Natural killer cell (primary cell): Measurements from ENCODE around the gene SLC4A7. TPM values are rescaled to one million over a fixed set of nuclear protein-coding genes. Genes with fewer than 3 reads are reported as not detected.

Source experiments
- ATAC-seq, 3 donors: fragments of 150-1000 bp in 2 of 3; fragments of 200-7000 bp in 1 of 3; cut with Tn5 transposase; 1 replicate in 1 of 3; 2 replicates in 2 of 3; pipeline ENCODE4 v1.10.0; 2021; ENCODE audit warnings: mild to moderate bottlenecking in 2 of 3, moderate library complexity in 2 of 3
- DNase-seq, 2 donors: peaks; one replicate each; pipeline versions ENCODE4 v3.0.0 to v3.0.0-alpha.2; 2013 to 2021; ENCODE audit warnings: mixed read lengths in 1 of 2
- H3K27ac ChIP-seq: one replicate; pipeline ENCODE4 v1.5.1; 2013; ENCODE audit warnings: mild to moderate bottlenecking, low read length
- H3K27me3 ChIP-seq: one replicate; pipeline ENCODE4 v1.6.1; 2013; ENCODE audit warnings: low read length; ENCODE audit not compliant: control insufficient read depth, insufficient read depth
- H3K36me3 ChIP-seq: one replicate; pipeline ENCODE4 v1.6.1; 2013; ENCODE audit warnings: low read length; ENCODE audit not compliant: control insufficient read depth, insufficient read depth
- H3K4me1 ChIP-seq: one replicate; pipeline ENCODE4 v1.6.1; 2013; ENCODE audit warnings: low read length; ENCODE audit not compliant: control insufficient read depth, insufficient read depth
- H3K4me3 ChIP-seq: one replicate; pipeline ENCODE4 v1.5.1; 2013; ENCODE audit warnings: low read length
- H3K9me3 ChIP-seq: one replicate; pipeline ENCODE4 v1.6.1; 2013; ENCODE audit warnings: low read length; ENCODE audit not compliant: control insufficient read depth, insufficient read depth
- H3K27ac Mint-ChIP-seq, 2 donors: one replicate each; pipeline ENCODE4 v1.8.0; 2022; ENCODE audit warnings: mild to moderate bottlenecking in 2 of 2, mixed read lengths in 2 of 2, moderate library complexity in 1 of 2
- H3K27me3 Mint-ChIP-seq, 2 donors: one replicate each; pipeline ENCODE4 v1.8.0; 2022; ENCODE audit warnings: low read depth in 2 of 2, mixed read lengths in 2 of 2
- H3K36me3 Mint-ChIP-seq: one replicate; pipeline ENCODE4 v1.8.0; 2022; ENCODE audit warnings: mixed read lengths
- H3K4me1 Mint-ChIP-seq, 2 donors: one replicate each; pipeline ENCODE4 v1.8.0; 2022; ENCODE audit warnings: mixed read lengths in 2 of 2
- H3K4me3 Mint-ChIP-seq: one replicate; pipeline ENCODE4 v1.8.0; 2022; ENCODE audit warnings: mild to moderate bottlenecking, moderate library complexity, mixed read lengths
- H3K9me3 Mint-ChIP-seq, 2 donors: one replicate each; pipeline ENCODE4 v1.8.0; 2022; ENCODE audit warnings: mixed read lengths in 2 of 2
- WGBS: methylation state at CpG from one replicate; pipeline ENCODE4 v1.1.7; 2013; ENCODE audit warnings: missing lambda C conversion rate; ENCODE audit not compliant: insufficient coverage; 5-methylcytosine and 5-hydroxymethylcytosine counted together
- intact Hi-C: fragments of 100-400 bp; cut with micrococcal nuclease; formaldehyde crosslinking; loops from one replicate; pipeline ENCODE4 v1.14.2; 2022
- total RNA-seq, 4 donors: library from RNA; stranded (reverse); fragments of 120-200 nt in 1 of 4; gene quantifications; one replicate each; pipeline versions ENCODE4 v1.2.3 to v1.2.4, GENCODE V29; 2013 to 2022
- TF ChIP-seq, protein P1 (sequence below): fragments of 200-600 bp; IDR thresholded peaks from one replicate; pipeline ENCODE4 v1.8.0; 2022; ENCODE audit warnings: antibody characterized with exemption

Gene SLC4A7
- total RNA-seq, 3 donors from 2014 or later (not counting 1 experiment from before 2014, with no cell fraction given) = 36.4 to 48.0 (median 41.3) TPM

DNA sequence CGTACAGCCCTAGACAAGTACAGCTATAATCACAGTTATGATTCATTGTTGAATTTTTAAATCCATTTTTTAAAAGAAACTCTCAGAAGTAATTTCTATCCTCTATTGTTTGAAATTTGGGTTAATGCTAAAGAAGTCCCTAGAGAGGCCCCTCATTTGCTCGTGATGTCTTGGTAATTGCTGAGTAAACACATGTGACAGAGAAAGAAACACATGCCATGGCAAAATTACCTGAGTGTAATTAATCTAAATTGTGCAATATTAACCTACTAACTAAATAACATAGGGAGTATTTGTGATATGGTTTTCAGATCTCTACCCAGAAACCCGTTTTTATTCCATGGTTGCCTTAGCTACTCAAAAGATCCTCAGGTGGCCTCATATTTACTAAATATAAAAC, 125.8 kb downstream of the SLC4A7 start:
- TF ChIP-seq, protein P1, sequence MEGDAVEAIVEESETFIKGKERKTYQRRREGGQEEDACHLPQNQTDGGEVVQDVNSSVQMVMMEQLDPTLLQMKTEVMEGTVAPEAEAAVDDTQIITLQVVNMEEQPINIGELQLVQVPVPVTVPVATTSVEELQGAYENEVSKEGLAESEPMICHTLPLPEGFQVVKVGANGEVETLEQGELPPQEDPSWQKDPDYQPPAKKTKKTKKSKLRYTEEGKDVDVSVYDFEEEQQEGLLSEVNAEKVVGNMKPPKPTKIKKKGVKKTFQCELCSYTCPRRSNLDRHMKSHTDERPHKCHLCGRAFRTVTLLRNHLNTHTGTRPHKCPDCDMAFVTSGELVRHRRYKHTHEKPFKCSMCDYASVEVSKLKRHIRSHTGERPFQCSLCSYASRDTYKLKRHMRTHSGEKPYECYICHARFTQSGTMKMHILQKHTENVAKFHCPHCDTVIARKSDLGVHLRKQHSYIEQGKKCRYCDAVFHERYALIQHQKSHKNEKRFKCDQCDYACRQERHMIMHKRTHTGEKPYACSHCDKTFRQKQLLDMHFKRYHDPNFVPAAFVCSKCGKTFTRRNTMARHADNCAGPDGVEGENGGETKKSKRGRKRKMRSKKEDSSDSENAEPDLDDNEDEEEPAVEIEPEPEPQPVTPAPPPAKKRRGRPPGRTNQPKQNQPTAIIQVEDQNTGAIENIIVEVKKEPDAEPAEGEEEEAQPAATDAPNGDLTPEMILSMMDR = no peak
- ATAC-seq (no peak), DNase-seq (no peak)
- Mint-ChIP-seq H3K4me3 (peak overlapping the region; percentile 32), H3K4me1 (peaks cover 7 to 23% of the 10 kb centered on the region in 2 donors), H3K9me3 (no peaks in the 10 kb centered on the region), H3K27me3 (no peaks in the 10 kb centered on the region), H3K36me3 (no peaks in the 10 kb centered on the region), H3K27ac (no peak overlapping the region)
- WGBS = 50% methylated on average over 1 of the region's 3 CpGs
- Histone ChIP-seq H3K27me3 (no peaks in the 10 kb centered on the region), H3K9me3 (no peaks in the 10 kb centered on the region), H3K36me3 (no peaks in the 10 kb centered on the region), H3K4me3 (no peak overlapping the region), H3K4me1 (peaks cover 5% of the 10 kb centered on the region), H3K27ac (no peak overlapping the region)
- intact Hi-C loops = no loop called here

DNA sequence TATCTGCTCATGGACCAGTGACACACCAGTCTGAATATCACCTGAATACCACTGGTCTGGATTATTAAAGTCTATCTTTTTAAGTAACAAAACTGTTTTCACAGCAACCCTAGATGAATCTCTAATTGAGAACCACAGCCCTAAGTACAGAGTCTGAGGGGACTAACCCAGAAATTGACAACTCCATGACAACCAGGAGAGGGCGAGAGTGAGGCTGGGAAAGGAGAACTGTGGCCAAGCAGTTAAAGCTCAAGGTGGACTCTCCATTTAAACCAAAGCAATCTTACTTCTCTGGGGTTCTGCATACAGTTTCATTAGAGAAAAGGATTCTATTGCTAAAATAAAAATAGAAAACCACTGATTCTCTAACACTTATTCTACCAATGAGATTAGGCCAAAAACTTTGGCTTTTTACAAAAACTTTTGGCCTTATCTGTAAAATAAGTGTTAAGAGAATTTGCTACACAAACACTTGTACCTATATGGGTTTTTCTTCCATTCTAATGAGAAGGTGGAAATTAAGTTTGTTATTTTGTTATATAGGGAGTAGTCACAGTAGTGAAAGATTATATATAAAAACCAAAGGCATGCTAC, 126.4 kb downstream of the SLC4A7 start:
- no peaks in the 10 kb centered on the region for H3K9me3 Mint-ChIP-seq
- peaks cover 7 to 23% of the 10 kb centered on the region in 2 donors for H3K4me1 Mint-ChIP-seq
- no peaks in the 10 kb centered on the region for H3K36me3 Mint-ChIP-seq
- TF ChIP-seq, protein P1 = peak; percentile 68
- Histone ChIP-seq H3K27ac (no peak overlapping the region), H3K36me3 (no peaks in the 10 kb centered on the region), H3K9me3 (no peaks in the 10 kb centered on the region), H3K4me3 (no peak overlapping the region), H3K4me1 (peaks cover 5% of the 10 kb centered on the region), H3K27me3 (no peaks in the 10 kb centered on the region)
- H3K27me3 Mint-ChIP-seq = no peaks in the 10 kb centered on the region
- H3K4me3 Mint-ChIP-seq = peak overlapping the region; percentile 4
- DNase-seq (peak in 1 of 2 donors; percentile 80), ATAC-seq (peak; percentile 89 to 99 (median 96))
- intact Hi-C loops = loop anchor here (1.0 to 2.0 kb wide), 3 partner anchors 110 to 971 kb away; no protein-coding TSS in a partner anchor
- no peak overlapping the region for H3K27ac Mint-ChIP-seq
- 0% methylated on average over 1 of the region's 1 CpG for WGBS

DNA sequence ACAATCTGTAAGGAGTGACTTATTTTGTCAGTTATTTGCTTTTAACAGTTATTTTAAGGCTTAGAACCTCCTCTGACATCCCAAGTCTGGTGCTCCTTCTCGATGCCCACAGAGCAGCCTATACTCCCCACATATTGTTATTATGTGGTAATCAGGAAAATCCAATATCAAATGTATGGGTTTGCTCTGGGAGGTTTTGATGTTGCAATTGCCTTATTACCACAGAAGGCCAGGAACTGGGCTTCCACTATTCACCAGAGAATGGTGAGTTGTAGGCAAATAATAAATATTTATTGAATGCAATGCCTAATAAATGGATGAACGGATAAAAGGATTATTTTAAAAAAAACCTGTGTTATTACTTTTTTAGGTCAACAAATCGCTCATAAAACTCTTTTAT, 127.2 kb downstream of the SLC4A7 start:
- Mint-ChIP-seq H3K27ac (no peak overlapping the region), H3K4me1 (peaks cover 7 to 23% of the 10 kb centered on the region in 2 donors), H3K27me3 (no peaks in the 10 kb centered on the region), H3K4me3 (no peak overlapping the region), H3K9me3 (no peaks in the 10 kb centered on the region), H3K36me3 (no peaks in the 10 kb centered on the region)
- Histone ChIP-seq H3K4me3 (no peak overlapping the region), H3K4me1 (peaks cover 5% of the 10 kb centered on the region), H3K27ac (no peak overlapping the region), H3K27me3 (no peaks in the 10 kb centered on the region), H3K36me3 (no peaks in the 10 kb centered on the region), H3K9me3 (no peaks in the 10 kb centered on the region)
- intact Hi-C loops = loop anchor here (1.0 to 2.0 kb wide), 3 partner anchors 110 to 972 kb away; no protein-coding TSS in a partner anchor
- WGBS = no CpG with 5 or more reads among the region's 3 CpGs
- TF ChIP-seq, protein P1 = no peak
- ATAC-seq = no peak
- DNase-seq = no peak
